ENCODE results near the gene OR2T8. TPM values are rescaled to one million over a fixed set of nuclear protein-coding genes. Genes with fewer than 3 reads are reported as not detected.

OR2T8 gene
- total and polyA plus RNA-seq, 2 of the 8 experiments (the other 6 are each of a cell fraction or from before 2014, with no cell fraction given): not detected

- Histone ChIP-seq H3K9me3 (ENCODE audit: insufficient read depth in 2 of 2, low read depth in 1 of 2, low read length in 1 of 2) (peaks cover 43 to 51% of the 10 kb centered on the region in 2 experiments), H3K4me2 (ENCODE audit: insufficient read depth in 1 of 2, low read depth in 2 of 2, low read length in 2 of 2) (no peak within 1 kb of the TSS), H4K5ac (ENCODE audit: insufficient read length, low read depth, low read length) (no peak within 1 kb of the TSS), H3K79me2 (ENCODE audit: control insufficient read depth in 1 of 2, insufficient read depth in 2 of 2, low read length in 2 of 2) (no peaks in the 10 kb centered on the region), H3K4me3 (ENCODE audit: extremely low read depth in 1 of 4, insufficient read depth in 2 of 4, low read depth in 3 of 4, low read length in 4 of 4) (no peak within 1 kb of the TSS), H4K20me1 (replicated peaks in 1 of 2; ENCODE audit: control insufficient read depth in 1 of 2, insufficient read depth in 2 of 2, low read length in 2 of 2) (no peaks in the 10 kb centered on the region), H3K9ac (replicated peaks in 1 of 4; ENCODE audit: extremely low read depth in 1 of 4, low read depth in 3 of 4, low read length in 3 of 4) (no peak within 1 kb of the TSS), H2AK5ac (ENCODE audit: low read depth, low read length) (no peak within 1 kb of the TSS), H2BK12ac (ENCODE audit: low read depth, low read length) (no peak within 1 kb of the TSS), H4K8ac (ENCODE audit: extremely low read depth, insufficient read depth, low read length) (no peak within 1 kb of the TSS), H3K23ac (ENCODE audit: insufficient read length) (no peak within 1 kb of the TSS), H3K79me1 (ENCODE audit: low read depth, low read length) (no peaks in the 10 kb centered on the region), H2BK15ac (ENCODE audit: low read length) (no peak within 1 kb of the TSS), H3K36me3 (ENCODE audit: control insufficient read depth in 2 of 4, insufficient read depth in 4 of 4, low read length in 3 of 4) (no peaks in the 10 kb centered on the region), H3K18ac (ENCODE audit: extremely low read depth, low read length) (no peak within 1 kb of the TSS), H4K91ac (replicated peaks; ENCODE audit: insufficient read length, low read length) (no peak within 1 kb of the TSS), H3K4me1 (replicated peaks in 1 of 4; ENCODE audit: control insufficient read depth in 3 of 4, insufficient read depth in 4 of 4, low read length in 3 of 4) (no peaks in the 10 kb centered on the region), H2AFZ (ENCODE audit: low read length) (no peak within 1 kb of the TSS), H2BK20ac (ENCODE audit: low read length) (no peak within 1 kb of the TSS), H3K23me2 (ENCODE audit: low read depth, low read length) (no peaks in the 10 kb centered on the region), H2BK120ac (replicated peaks; ENCODE audit: low read depth, low read length) (no peak within 1 kb of the TSS), H3K27me3 (replicated peaks in 1 of 4; ENCODE audit: control insufficient read depth in 3 of 4, extremely low read depth in 1 of 4, insufficient read depth in 3 of 4, low read length in 3 of 4) (no peaks in the 10 kb centered on the region), H3K4ac (replicated peaks; ENCODE audit: insufficient read length, low read depth, low read length) (no peak within 1 kb of the TSS), H2BK5ac (ENCODE audit: low read depth, low read length) (no peak within 1 kb of the TSS), H3K56ac (replicated peaks; ENCODE audit: insufficient read length, low read depth, low read length) (no peak within 1 kb of the TSS), H3K14ac (ENCODE audit: insufficient read length) (no peak within 1 kb of the TSS), H3K27ac (ENCODE audit: low read depth, low read length) (no peak within 1 kb of the TSS)
- DNase-seq (ENCODE audit: low read depth in 1 of 2, low spot score in 2 of 2) (no peak), FAIRE-seq (no peak)
- CTCF ChIA-PET (ENCODE audit: partially characterized antibody): no interaction called here
- POLR2A ChIA-PET (ENCODE audit: partially characterized antibody): no interaction called here
- 75% methylated on average over 2 of the region's 2 CpGs; no CpG with 5 or more reads in 1 of the 2 experiments for WGBS, 2 experiments (ENCODE audit: extremely low coverage in 1 of 2, insufficient coverage in 1 of 2, insufficient read length in 1 of 2, insufficient replicate concordance in 2 of 2, low coverage in 1 of 2, low lambda C conversion rate in 2 of 2, missing lambda C conversion rate in 1 of 2)
- TF ChIP-seq, protein P1, sequence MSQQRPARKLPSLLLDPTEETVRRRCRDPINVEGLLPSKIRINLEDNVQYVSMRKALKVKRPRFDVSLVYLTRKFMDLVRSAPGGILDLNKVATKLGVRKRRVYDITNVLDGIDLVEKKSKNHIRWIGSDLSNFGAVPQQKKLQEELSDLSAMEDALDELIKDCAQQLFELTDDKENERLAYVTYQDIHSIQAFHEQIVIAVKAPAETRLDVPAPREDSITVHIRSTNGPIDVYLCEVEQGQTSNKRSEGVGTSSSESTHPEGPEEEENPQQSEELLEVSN (IDR thresholded peaks at IDR 0.05): no peak
- TF ChIP-seq POLR2AphosphoS5 (IDR thresholded peaks at IDR 0.05; ENCODE audit: low read depth, low read length) (no peak), SP1 (IDR thresholded peaks at IDR 0.05; ENCODE audit: low read depth, low read length) (no peak), SAP30 (IDR thresholded peaks at IDR 0.05; ENCODE audit: insufficient read depth, insufficient replicate concordance, low read length) (no peak), HDAC2 (IDR thresholded peaks at IDR 0.05; ENCODE audit: borderline replicate concordance in 1 of 2, low read depth in 2 of 2, low read length in 2 of 2) (no peak), EZH2 (IDR thresholded peaks at IDR 0.05; ENCODE audit: low read depth, low read length, severe bottlenecking) (no peak), BRCA1 (IDR thresholded peaks at IDR 0.05; ENCODE audit: low read depth, low read length) (no peak), ZNF274 (IDR thresholded peaks at IDR 0.05; ENCODE audit: borderline replicate concordance, extremely low read depth, low read length) (no peak), GTF2F1 (IDR thresholded peaks at IDR 0.05; ENCODE audit: borderline replicate concordance, low read depth, low read length) (no peak), BACH1 (IDR thresholded peaks at IDR 0.05; ENCODE audit: low read length) (no peak), EGR1 (IDR thresholded peaks at IDR 0.05; ENCODE audit: borderline replicate concordance, low read depth, low read length) (no peak), POLR2A (IDR thresholded peaks at IDR 0.05; ENCODE audit: control extremely low read depth in 1 of 2, low read depth in 2 of 2, low read length in 2 of 2) (no peak), EP300 (IDR thresholded peaks at IDR 0.05; ENCODE audit: borderline replicate concordance in 1 of 2, low read depth in 2 of 2, low read length in 2 of 2) (no peak), TAF7 (optimal IDR thresholded peaks at IDR 0.05; ENCODE audit: borderline replicate concordance, low read depth, low read length) (no peak), YY1 (IDR thresholded peaks at IDR 0.05; ENCODE audit: low read depth, low read length) (no peak)
Measured at GRCh38 chr1:247964933-247965332, 44.9 kb downstream of the OR2T8 start, which contains the start of gene OR2AK2. Gene OR2AK2, plus strand, starts transcription at chr1:247965233. Its CDS starts 144 bp downstream, at chr1:247965377.

Measured in H1 (cell line).